HFF-Myc (cell line): ENCODE measurements around the gene LRPPRC.
A peak's percentile ranks its signal among the peaks of the same experiment; 100 is the strongest.

ENCODE experiments used
- DNase-seq: peaks from one replicate; pipeline ENCODE4 v3.0.0-alpha.2; 2011; ENCODE audit warnings: low read depth; ENCODE audit errors: extremely low read depth
- H3K4me3 ChIP-seq: replicated peaks from 2 replicates; pipeline ENCODE4 v1.5.1; 2011; ENCODE audit warnings: low read depth, mild to moderate bottlenecking, control low read depth, low read length
- TF ChIP-seq, protein P1 (sequence below): IDR thresholded peaks from 2 replicates; pipeline ENCODE4 v1.5.1; 2012; ENCODE audit warnings: mild to moderate bottlenecking, low read depth, low read length, control low read depth; ENCODE audit errors: missing control alignments

LRPPRC gene

DNA sequence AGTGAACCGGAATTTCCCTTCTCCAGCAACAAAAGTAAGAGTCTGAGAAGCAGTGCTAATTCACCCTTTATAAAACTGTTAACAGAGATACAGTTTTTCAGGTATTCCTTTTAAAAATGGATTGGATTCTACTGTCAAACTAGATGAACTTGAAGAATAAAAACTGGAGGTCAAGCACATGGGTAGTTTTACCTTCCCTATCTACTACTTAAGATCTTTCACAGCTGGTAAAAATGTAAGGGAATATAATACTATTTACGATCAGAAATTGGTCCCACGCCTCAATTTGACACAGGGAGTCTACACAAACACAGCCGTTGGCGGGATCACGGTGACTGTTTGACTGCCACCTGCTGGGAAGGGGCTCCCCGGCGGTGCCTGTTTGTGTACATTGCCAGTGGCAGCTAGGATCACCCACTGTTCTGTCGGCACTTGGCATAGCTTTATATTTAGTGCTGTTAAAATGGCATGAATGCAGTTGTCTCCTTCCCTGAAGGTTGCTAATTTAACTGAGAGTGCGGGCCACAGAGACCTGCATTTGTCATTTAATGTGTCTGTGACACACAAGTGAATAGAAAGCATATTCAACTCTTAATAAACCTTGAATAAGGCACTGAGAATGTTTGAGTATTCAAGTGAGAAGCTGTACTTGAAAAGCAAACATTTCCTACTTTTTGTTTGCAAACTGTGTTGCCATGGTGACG, 97.5 kb downstream of the LRPPRC start:
- no peak for DNase-seq
- H3K4me3 ChIP-seq: no peak overlapping the region
- TF ChIP-seq, protein P1, sequence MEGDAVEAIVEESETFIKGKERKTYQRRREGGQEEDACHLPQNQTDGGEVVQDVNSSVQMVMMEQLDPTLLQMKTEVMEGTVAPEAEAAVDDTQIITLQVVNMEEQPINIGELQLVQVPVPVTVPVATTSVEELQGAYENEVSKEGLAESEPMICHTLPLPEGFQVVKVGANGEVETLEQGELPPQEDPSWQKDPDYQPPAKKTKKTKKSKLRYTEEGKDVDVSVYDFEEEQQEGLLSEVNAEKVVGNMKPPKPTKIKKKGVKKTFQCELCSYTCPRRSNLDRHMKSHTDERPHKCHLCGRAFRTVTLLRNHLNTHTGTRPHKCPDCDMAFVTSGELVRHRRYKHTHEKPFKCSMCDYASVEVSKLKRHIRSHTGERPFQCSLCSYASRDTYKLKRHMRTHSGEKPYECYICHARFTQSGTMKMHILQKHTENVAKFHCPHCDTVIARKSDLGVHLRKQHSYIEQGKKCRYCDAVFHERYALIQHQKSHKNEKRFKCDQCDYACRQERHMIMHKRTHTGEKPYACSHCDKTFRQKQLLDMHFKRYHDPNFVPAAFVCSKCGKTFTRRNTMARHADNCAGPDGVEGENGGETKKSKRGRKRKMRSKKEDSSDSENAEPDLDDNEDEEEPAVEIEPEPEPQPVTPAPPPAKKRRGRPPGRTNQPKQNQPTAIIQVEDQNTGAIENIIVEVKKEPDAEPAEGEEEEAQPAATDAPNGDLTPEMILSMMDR: peak; percentile 34

DNA sequence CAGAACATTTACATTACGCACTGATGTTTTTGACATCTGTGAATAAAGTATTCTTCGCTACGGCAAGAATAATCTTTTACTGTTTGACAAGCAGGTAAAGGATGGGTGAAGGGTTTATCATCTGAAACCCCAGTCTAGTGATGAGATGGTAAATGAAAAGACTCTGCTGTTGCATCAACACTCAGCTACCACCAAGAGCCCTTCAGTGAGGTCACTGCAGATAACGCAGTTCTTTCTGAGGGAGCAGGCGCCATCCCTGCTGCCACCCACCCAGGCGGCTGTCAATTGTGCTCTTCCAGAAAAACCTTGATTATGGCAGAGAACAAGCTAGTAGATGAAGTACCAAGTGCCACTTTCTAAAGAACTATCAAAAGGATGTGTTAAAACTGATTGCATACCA, 98.3 kb downstream of the LRPPRC start:
- TF ChIP-seq, protein P1: no peak
- H3K4me3 ChIP-seq: no peak overlapping the region
- no peak for DNase-seq

DNA sequence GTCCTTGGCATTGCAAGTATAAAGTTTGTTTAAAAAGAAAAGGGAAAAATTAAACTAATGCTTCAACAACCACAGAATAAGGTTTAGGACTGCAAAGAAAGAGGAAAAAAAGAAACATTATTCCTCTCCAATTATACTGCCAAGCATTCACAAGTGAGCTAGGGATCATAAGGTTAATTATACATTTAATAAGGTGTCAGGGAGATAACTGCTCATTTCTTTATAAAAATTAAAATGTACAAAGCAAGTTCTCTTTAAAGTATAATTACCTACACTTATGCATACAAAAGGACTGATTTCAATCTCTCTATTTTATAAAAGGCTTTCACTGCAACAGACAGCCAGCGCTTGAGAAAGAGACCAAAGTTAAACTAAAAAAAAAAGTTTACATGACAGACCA, 98.9 kb downstream of the LRPPRC start:
- H3K4me3 ChIP-seq: no peak overlapping the region
- TF ChIP-seq, protein P1: no peak
- DNase-seq: no peak

DNA sequence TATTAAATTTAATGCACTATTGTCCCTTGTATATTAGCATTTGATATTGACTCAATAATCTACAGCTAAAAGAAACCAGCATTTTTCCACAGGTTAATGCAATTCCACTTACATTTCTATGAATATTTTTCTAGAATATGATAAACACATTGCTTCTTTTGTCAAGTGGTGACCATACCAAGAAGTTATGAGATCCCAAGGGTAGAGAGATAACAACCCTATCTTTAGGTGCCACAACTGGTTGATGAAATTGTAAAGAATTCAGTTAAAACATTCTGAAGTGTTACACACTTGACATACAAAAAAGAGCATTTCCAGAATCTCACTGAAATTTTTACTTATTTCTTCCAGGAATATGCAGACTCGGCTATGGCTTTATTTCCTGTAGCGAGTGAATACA, 101.0 kb downstream of the LRPPRC start:
- TF ChIP-seq, protein P1: no peak
- H3K4me3 ChIP-seq: no peak overlapping the region
- DNase-seq: no peak

DNA sequence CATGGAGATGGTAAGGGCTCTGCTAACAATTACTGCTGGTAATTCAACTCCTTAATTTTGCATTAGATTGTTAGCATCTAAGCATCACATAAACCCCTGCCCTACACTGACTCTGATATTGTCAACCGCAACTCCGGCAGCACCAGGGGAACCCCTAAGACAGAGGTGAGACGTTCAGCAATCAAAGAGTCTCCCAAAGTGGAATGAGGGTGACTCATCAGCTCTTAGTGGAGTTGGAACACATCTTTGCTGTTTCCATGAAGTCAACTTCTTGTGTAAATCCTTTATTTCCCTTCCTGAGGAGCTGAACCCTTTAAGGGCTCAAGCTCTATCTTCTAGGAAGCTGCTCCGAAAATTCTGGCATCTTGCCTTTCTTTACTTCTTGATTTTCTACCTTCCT, 104.9 kb downstream of the LRPPRC start:
- no peak overlapping the region for H3K4me3 ChIP-seq
- DNase-seq: no peak
- TF ChIP-seq, protein P1: no peak

DNA sequence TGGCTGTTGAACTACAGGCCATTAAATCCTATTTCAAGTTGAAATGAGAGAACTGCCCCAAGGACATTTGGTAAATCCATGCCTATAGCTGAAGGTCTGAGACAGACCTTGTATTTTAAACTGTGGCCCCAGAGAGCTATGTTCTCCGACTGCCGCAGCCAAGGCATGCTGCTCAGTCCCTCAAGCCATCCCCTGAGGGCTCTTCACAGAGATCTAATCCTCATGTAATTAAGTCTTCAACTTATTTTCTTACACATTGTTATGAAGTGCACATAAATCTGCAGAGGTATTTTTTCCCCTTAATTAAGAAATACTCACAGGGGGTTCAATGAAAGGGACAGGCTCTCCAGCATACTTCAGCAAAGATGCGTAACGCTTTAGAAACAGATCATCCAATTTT, 106.4 kb downstream of the LRPPRC start:
- DNase-seq: no peak
- H3K4me3 ChIP-seq: no peak overlapping the region
- TF ChIP-seq, protein P1: no peak

DNA sequence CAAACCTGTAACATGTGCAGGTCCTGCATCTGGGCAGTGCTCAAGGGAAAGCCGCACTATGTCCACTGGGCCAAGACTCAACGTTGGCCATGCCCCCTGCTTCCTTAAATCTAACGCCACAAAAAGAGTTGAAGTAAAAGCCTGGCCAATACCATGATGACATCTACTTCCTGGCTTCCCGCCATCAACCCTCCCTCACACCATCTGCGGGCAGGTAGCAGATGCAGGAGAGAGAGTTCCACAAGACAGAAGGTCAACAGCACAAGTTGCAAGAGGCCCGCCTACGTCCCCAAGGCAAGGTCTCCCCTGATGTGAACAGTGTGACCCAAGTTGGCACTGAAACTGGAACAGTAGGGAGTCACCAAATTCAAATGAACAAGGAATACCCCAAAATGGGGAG, 108.6 kb downstream of the LRPPRC start:
- DNase-seq: no peak
- TF ChIP-seq, protein P1: no peak
- no peak overlapping the region for H3K4me3 ChIP-seq
